ENCODE measurements around the gene CD44.

- no peak for TF ChIP-seq CTCF (IDR thresholded peaks at IDR 0.05)
- peak in 1 of 2 donors; percentile 21 for TF ChIP-seq POLR2AphosphoS5 (IDR thresholded peaks at IDR 0.05)
Measured at GRCh38 chr11:35099278-35100012, 39.5 kb upstream of the CD44 start.
